Ascending aorta (tissue), 2 donors: Measurements from ENCODE around the gene BEST1. TPM values are rescaled to one million over a fixed set of nuclear protein-coding genes. Genes with fewer than 3 reads are reported as not detected.

Experiments used
- DNase-seq, 2 donors: peaks; one replicate each; pipeline ENCODE4 v3.0.0-alpha.2; 2019; ENCODE audit warnings: low spot score in 2 of 2
- H3K27ac ChIP-seq, 2 donors: fragments of 200-600 bp; sonication (generic); one replicate each; pipeline ENCODE4 v1.5.1; 2016 to 2017; ENCODE audit warnings: mild to moderate bottlenecking in 1 of 2
- H3K27me3 ChIP-seq: fragments of 200-600 bp; sonication (generic); one replicate; pipeline ENCODE4 v1.5.1; 2017
- H3K36me3 ChIP-seq, 2 donors: fragments of 200-600 bp; sonication (generic); one replicate each; pipeline ENCODE4 v1.5.1; 2016
- H3K4me1 ChIP-seq, 2 donors: fragments of 200-600 bp; sonication (generic); one replicate each; pipeline ENCODE4 v1.5.1; 2016 to 2017; ENCODE audit warnings: mild to moderate bottlenecking in 1 of 2
- H3K4me3 ChIP-seq, 2 donors: fragments of 200-600 bp; sonication (generic); one replicate each; pipeline ENCODE4 v1.5.1; 2016 to 2017; ENCODE audit warnings: mild to moderate bottlenecking in 1 of 2
- H3K9me3 ChIP-seq, 2 donors: fragments of 200-600 bp; sonication (generic); one replicate each; pipeline ENCODE4 v1.5.1; 2016
- intact Hi-C: fragments of 100-400 bp; cut with DNase I; formaldehyde crosslinking; loops from one replicate; pipeline ENCODE4 v1.15.1; 2023
- total RNA-seq: library from RNA; depleted of rRNA; stranded (reverse); fragments of >200 nt; gene quantifications from one replicate; pipeline ENCODE4 v1.1.0, GENCODE V29; 2016
- TF ChIP-seq, protein P1 (sequence below), 3 experiments: fragments of 200-600 bp in 2 of 3; fragments of 450-650 bp in 1 of 3; sonication (generic) in 2 of 3; IDR thresholded peaks; one replicate each; pipeline ENCODE4 v1.5.1; 2016 to 2019; ENCODE audit warnings: antibody characterized with exemption in 3 of 3, mild to moderate bottlenecking in 1 of 3, moderate library complexity in 1 of 3

BEST1 gene
- total RNA-seq, 1 donor from 2014 or later, result 30.9 TPM

DNA sequence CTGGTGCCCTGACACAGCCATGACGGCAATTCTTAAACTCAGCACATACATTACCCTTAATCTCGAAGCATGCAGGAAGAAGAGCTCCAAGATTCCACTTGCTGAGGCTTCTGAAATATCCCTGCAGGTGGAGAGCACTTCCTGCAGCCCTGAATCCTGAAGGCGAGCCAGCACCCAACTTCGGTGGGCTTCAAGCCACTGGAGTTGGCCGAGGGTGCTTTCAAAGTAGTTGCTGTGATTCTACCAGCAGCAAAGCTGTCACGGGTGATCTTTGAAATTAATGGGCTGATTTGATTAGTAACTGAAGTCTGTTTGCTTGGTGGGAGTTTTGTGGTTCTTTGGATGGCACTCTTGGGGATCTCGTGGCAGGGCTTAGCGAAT is 26.3 kb downstream of the BEST1 start:
- Histone ChIP-seq H3K27ac (peak overlapping the region in 1 of 2 donors; percentile 99), H3K4me1 (peaks cover 39 to 49% of the 10 kb centered on the region in 2 donors), H3K27me3 (no peaks in the 10 kb centered on the region), H3K9me3 (no peaks in the 10 kb centered on the region), H3K4me3 (no peak overlapping the region), H3K36me3 (no peaks in the 10 kb centered on the region)
- DNase-seq, result no peak
- TF ChIP-seq, protein P1, sequence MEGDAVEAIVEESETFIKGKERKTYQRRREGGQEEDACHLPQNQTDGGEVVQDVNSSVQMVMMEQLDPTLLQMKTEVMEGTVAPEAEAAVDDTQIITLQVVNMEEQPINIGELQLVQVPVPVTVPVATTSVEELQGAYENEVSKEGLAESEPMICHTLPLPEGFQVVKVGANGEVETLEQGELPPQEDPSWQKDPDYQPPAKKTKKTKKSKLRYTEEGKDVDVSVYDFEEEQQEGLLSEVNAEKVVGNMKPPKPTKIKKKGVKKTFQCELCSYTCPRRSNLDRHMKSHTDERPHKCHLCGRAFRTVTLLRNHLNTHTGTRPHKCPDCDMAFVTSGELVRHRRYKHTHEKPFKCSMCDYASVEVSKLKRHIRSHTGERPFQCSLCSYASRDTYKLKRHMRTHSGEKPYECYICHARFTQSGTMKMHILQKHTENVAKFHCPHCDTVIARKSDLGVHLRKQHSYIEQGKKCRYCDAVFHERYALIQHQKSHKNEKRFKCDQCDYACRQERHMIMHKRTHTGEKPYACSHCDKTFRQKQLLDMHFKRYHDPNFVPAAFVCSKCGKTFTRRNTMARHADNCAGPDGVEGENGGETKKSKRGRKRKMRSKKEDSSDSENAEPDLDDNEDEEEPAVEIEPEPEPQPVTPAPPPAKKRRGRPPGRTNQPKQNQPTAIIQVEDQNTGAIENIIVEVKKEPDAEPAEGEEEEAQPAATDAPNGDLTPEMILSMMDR (IDR thresholded peaks at IDR 0.05), result no peak
- intact Hi-C loops, result no loop called here

DNA sequence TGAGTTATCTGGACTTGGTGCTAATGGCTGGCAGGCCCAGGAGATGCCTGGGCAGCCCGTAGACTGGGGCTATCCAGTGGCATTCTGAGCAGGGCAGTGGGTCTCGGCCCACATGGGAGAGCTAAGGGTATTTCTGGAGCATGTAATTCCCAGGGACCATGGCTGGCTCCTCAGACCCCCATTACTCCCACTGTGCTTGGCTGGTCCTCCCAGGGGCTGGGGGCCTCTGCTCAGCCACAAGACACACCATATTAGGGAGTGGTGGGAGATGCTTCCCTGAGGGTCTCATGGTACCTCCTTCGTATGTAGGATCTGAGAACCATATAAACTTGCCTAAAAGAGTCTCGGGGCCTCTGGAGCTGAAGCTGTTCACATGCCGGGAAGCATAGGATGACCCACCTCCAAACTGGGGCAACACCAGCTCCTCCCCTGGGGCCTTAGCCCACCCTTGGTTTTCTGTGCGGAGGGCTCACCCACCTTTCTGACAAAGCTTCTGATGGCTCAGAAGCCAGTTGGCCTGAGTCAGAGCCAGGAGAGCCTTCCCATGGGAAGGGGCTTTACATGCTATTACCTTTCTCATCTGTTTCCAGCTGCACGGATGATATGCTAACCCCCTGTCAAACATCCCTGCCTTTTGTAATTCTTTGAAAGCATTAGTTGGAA is 26.8 kb downstream of the BEST1 start:
- H3K27ac ChIP-seq, result peak overlapping the region in 1 of 2 donors; percentile 40
- H3K4me1 ChIP-seq, result peaks cover 39 to 44% of the 10 kb centered on the region in 2 donors
- intact Hi-C loops, result no loop called here
- H3K9me3 ChIP-seq, result no peaks in the 10 kb centered on the region
- H3K27me3 ChIP-seq, result no peaks in the 10 kb centered on the region
- DNase-seq, result no peak
- no peak overlapping the region for H3K4me3 ChIP-seq
- H3K36me3 ChIP-seq, result no peaks in the 10 kb centered on the region
- TF ChIP-seq, protein P1 (IDR thresholded peaks at IDR 0.05), result no peak

DNA sequence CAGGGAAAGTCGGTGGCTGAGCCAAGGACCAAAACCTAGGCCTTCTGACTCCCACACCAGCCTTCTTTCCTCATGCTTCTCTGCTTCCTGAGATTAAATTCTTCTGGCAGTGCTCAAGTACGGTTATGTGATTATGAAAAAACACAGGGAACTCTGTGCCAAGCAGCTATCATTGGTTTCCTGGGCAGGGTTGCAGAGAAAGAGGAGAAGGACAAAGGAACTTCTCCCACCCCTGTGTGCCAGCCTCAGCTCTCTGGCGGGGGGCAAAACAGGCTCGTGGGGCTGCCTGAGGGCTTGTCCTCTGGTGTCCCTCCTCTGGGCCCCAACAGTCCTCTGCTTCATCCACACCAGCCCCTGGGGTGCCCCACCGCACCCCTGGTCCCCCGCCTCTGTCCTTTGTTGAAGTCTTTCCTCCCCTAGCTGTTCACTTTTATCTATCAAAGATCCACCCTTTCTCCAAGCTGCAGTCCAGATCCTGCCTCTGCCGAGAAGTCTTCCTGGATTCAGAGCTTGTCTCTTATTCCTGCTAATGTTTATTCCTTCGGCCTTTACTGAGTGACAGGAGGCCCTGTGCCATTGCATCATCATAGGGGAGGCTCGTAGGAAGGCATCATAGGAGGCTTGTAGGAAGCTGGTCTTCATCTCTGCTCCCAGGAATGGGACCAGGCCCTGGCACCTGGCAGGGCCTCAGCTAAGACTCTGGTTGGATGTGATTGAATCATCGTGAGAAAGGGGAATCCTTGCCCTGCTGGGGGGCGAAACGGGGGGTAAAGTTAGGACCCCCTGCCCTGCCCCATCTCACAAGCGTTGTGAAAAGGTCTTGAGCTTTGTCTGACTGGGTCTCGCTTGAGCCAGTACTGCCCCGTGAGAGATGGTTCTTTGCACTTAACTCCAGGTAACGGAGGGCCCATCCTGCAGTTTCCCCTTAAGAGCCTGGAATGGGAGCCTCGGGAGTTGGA is 28.8 kb downstream of the BEST1 start:
- H3K36me3 ChIP-seq, result no peaks in the 10 kb centered on the region
- no peaks in the 10 kb centered on the region for H3K27me3 ChIP-seq
- peaks cover 23 to 26% of the 10 kb centered on the region in 2 donors for H3K4me1 ChIP-seq
- H3K27ac ChIP-seq, result peak overlapping the region; percentile 69 to 80
- intact Hi-C loops, result no loop called here
- no peak overlapping the region for H3K4me3 ChIP-seq
- TF ChIP-seq, protein P1 (IDR thresholded peaks at IDR 0.05), result no peak
- DNase-seq, result no peak
- no peaks in the 10 kb centered on the region for H3K9me3 ChIP-seq

DNA sequence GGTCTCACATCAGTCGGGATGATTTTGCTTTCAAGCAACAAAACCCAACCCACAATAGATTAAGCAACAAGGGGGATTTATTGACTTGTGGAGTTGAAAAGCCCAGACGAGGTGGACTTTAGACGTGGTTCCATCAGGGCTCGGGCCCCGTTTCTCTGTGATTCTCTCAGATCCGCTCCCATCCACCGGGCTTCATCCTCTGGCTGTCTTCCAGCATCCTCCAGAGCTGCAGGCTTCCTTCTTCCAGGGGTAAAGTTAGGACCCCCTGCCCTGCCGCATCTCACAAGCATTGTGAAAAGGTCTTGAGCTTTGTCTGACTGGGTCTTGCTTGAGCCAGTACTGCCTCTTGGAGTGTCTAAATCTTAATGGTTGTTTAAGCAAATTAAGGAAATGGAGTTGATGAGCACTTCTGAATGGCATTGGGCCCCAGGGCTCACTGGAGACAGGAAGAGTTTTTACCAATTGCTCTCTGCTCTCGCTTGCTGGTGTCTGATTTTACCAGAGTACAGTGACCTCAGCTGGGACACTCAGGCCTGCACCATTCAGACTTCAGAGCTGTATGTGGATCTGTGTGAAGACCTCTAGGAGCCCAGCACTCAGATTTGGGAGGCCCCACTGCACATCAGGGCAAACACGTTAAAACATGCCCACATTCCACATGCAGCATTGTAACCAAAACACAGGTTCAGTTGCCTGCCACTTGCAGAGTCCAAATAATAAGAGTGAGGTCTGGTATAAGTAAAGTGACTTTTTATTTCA is 30.8 kb downstream of the BEST1 start:
- Histone ChIP-seq H3K4me1 (peaks cover 12 to 15% of the 10 kb centered on the region in 2 donors), H3K36me3 (no peaks in the 10 kb centered on the region), H3K4me3 (no peak overlapping the region), H3K27ac (no peak overlapping the region), H3K27me3 (no peaks in the 10 kb centered on the region), H3K9me3 (peaks cover 0 to 1% of the 10 kb centered on the region in 2 donors)
- TF ChIP-seq, protein P1 (IDR thresholded peaks at IDR 0.05), result no peak
- intact Hi-C loops, result loop anchor here (2.0 kb wide), 1 partner anchor 22 kb away; no protein-coding TSS in a partner anchor
- no peak for DNase-seq

DNA sequence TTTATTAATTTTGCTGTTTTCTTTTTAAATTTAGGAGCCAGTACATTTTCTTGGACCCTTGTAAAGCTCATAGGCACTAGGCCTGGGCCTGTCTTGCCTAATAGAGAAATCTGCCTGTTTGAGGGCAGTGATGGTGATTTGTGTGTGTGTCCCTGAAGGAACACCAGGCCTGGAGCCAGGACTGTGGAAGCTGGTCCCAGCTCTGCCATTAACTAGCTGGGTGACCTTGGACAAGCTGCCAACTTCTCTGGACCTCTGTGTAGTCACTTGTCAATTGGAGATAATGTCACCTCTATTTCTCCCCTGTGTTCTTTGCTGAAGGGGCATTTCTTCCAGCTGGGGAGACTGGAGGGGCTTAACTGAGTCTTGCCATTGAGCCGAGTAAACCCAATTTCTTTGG is 33.3 kb downstream of the BEST1 start:
- H3K9me3 ChIP-seq, result peaks cover 0 to 5% of the 10 kb centered on the region in 2 donors
- TF ChIP-seq, protein P1 (IDR thresholded peaks at IDR 0.05), result no peak
- no peak overlapping the region for H3K27ac ChIP-seq
- no peaks in the 10 kb centered on the region for H3K27me3 ChIP-seq
- DNase-seq, result no peak
- H3K4me3 ChIP-seq, result no peak overlapping the region
- intact Hi-C loops, result no loop called here
- H3K4me1 ChIP-seq, result peaks cover 1 to 6% of the 10 kb centered on the region in 2 donors
- H3K36me3 ChIP-seq, result no peaks in the 10 kb centered on the region
